DOHH2 (cell line): ENCODE measurements around the gene ANKRD65.

Experiments
- H3F3A ChIP-seq: fragments of 200-600 bp; sonication (generic), shearing (Covaris generic); 2 replicates; pipeline ENCODE4 v1.6.0; 2016; ENCODE audit warnings: antibody characterized with exemption, mild to moderate bottlenecking; ENCODE audit not compliant: control insufficient read depth, insufficient read depth
- H3K27ac ChIP-seq: fragments of 200-600 bp; sonication (generic); 2 replicates; pipeline ENCODE4 v1.5.1; 2014; ENCODE audit warnings: low read depth, mild to moderate bottlenecking, low read length, moderate library complexity
- H3K27me3 ChIP-seq: fragments of 200-600 bp; sonication (generic); 2 replicates; pipeline ENCODE4 v1.6.1; 2014; ENCODE audit warnings: mild to moderate bottlenecking, low read length, mixed read lengths; ENCODE audit not compliant: control insufficient read depth
- H3K36me3 ChIP-seq: fragments of 200-600 bp; sonication (generic); 2 replicates; pipeline ENCODE4 v1.6.1; 2014; ENCODE audit warnings: mild to moderate bottlenecking, low read length, moderate library complexity, mixed read lengths; ENCODE audit not compliant: control insufficient read depth
- H3K4me1 ChIP-seq: fragments of 200-600 bp; sonication (generic); 2 replicates; pipeline ENCODE4 v1.6.1; 2014; ENCODE audit warnings: mild to moderate bottlenecking, low read length, mixed read lengths; ENCODE audit not compliant: control insufficient read depth
- H3K4me2 ChIP-seq: fragments of 200-600 bp; sonication (generic); 2 replicates; pipeline ENCODE4 v1.6.0; 2014; ENCODE audit warnings: mild to moderate bottlenecking, low read length, moderate library complexity
- H3K4me3 ChIP-seq: fragments of 200-600 bp; sonication (generic); 2 replicates; pipeline ENCODE4 v1.5.1; 2014; ENCODE audit warnings: mild to moderate bottlenecking, low read length, mixed read lengths
- H3K79me2 ChIP-seq: fragments of 200-600 bp; sonication (generic); 2 replicates; pipeline ENCODE4 v1.6.1; 2014; ENCODE audit warnings: mild to moderate bottlenecking, low read length, mixed read lengths; ENCODE audit not compliant: control insufficient read depth
- H3K9me2 ChIP-seq: fragments of 200-600 bp; sonication (generic); replicated peaks from 2 replicates; pipeline ENCODE4 v1.6.1; 2014; ENCODE audit warnings: mild to moderate bottlenecking, low read length, mixed read lengths; ENCODE audit not compliant: control insufficient read depth
- H3K9me3 ChIP-seq: fragments of 200-600 bp; sonication (generic); 2 replicates; pipeline ENCODE4 v1.6.1; 2014; ENCODE audit warnings: antibody characterized with exemption, low read length, mixed read lengths; ENCODE audit not compliant: control insufficient read depth, insufficient read depth
- H4K20me1 ChIP-seq: fragments of 200-600 bp; sonication (generic); 2 replicates; pipeline ENCODE4 v1.6.0; 2014; ENCODE audit warnings: low read depth, mild to moderate bottlenecking, antibody characterized with exemption, low read length, moderate library complexity; ENCODE audit not compliant: control insufficient read depth, insufficient read depth
- CTCF ChIP-seq: fragments of 200-600 bp; sonication (generic); IDR thresholded peaks from one replicate; pipeline ENCODE4 v1.5.1; 2014; ENCODE audit warnings: antibody characterized with exemption, mild to moderate bottlenecking, low read depth, low read length; ENCODE audit not compliant: poor library complexity, severe bottlenecking
- EZH2phosphoT487 ChIP-seq: fragments of 200-600 bp; sonication (generic); IDR thresholded peaks from 2 replicates; pipeline ENCODE4 v1.6.1; 2017; ENCODE audit warnings: borderline replicate concordance, mild to moderate bottlenecking, antibody characterized with exemption, low read length, moderate library complexity, mixed read lengths

ANKRD65 gene

GRCh38 chr1:1377540-1378205 lies 43.4 kb downstream of the ANKRD65 start:
- Histone ChIP-seq H3K4me1 (peaks cover 22% of the 10 kb centered on the region), H3K36me3 (peaks cover 36% of the 10 kb centered on the region), H3K79me2 (peaks cover 48% of the 10 kb centered on the region), H3F3A (peaks cover 7% of the 10 kb centered on the region), H4K20me1 (peaks cover 4% of the 10 kb centered on the region; the same call in 1 of the 2 replicates), H3K27ac (no peak overlapping the region), H3K9me2 (no peaks in the 10 kb centered on the region), H3K9me3 (no peaks in the 10 kb centered on the region), H3K4me3 (no peak overlapping the region), H3K4me2 (no peak overlapping the region), H3K27me3 (no peaks in the 10 kb centered on the region)
- TF ChIP-seq EZH2phosphoT487 (no peak), CTCF (no peak)

GRCh38 chr1:1376551-1377226 lies 44.4 kb downstream of the ANKRD65 start:
- H3K9me2 ChIP-seq = no peaks in the 10 kb centered on the region
- H4K20me1 ChIP-seq = peaks cover 6% of the 10 kb centered on the region; the same call in 1 of the 2 replicates
- no peaks in the 10 kb centered on the region for H3K9me3 ChIP-seq
- H3K4me3 ChIP-seq = peak overlapping the region; percentile 98
- peak overlapping the region; percentile 81 for H3K4me2 ChIP-seq
- H3K79me2 ChIP-seq = peaks cover 46% of the 10 kb centered on the region
- no peak overlapping the region for H3K27ac ChIP-seq
- TF ChIP-seq CTCF (no peak), EZH2phosphoT487 (no peak)
- H3F3A ChIP-seq = peaks cover 7% of the 10 kb centered on the region
- H3K4me1 ChIP-seq = peaks cover 30% of the 10 kb centered on the region
- peaks cover 41% of the 10 kb centered on the region for H3K36me3 ChIP-seq
- H3K27me3 ChIP-seq = no peaks in the 10 kb centered on the region

- Histone ChIP-seq H3K27me3 (no peaks in the 10 kb centered on the region), H4K20me1 (peaks cover 6% of the 10 kb centered on the region; the same call in 1 of the 2 replicates), H3K27ac (peak within 1 kb of the TSS; percentile 63), H3K4me2 (peak within 1 kb of the TSS; percentile 86), H3K9me2 (no peaks in the 10 kb centered on the region), H3K36me3 (peaks cover 46% of the 10 kb centered on the region), H3K9me3 (no peaks in the 10 kb centered on the region), H3F3A (peaks cover 7% of the 10 kb centered on the region), H3K4me1 (peaks cover 35% of the 10 kb centered on the region), H3K4me3 (peak within 1 kb of the TSS; percentile 98), H3K79me2 (peaks cover 41% of the 10 kb centered on the region)
- no peak for TF ChIP-seq CTCF
- TF ChIP-seq EZH2phosphoT487 = no peak
Measured at GRCh38 chr1:1374929-1375662, 46.0 kb downstream of the ANKRD65 start, which contains the start of gene AURKAIP1. Gene AURKAIP1 (minus strand): TSS chr1:1375207. CDS start chr1:1374756, 451 bp downstream.
